AG09309 (cell line): ENCODE measurements around the gene UTF1.

Experiments used
- DNase-seq: peaks from one replicate; pipeline ENCODE4 v3.0.0-alpha.2; 2010; ENCODE audit warnings: low read depth
- H3K4me3 ChIP-seq: 2 replicates; pipeline ENCODE4 v1.5.1; 2011; ENCODE audit warnings: mild to moderate bottlenecking, low read depth, low read length, moderate library complexity; ENCODE audit not compliant: control insufficient read depth
- TF ChIP-seq, protein P1 (sequence below): IDR thresholded peaks from 2 replicates; pipeline ENCODE4 v1.5.1; 2011; ENCODE audit warnings: mild to moderate bottlenecking, low read depth, low read length, inconsistent platforms; ENCODE audit not compliant: insufficient read depth, control insufficient read depth; ENCODE audit errors: missing control alignments

Gene UTF1

GRCh38 chr10:133189256-133189655 lies 40.8 kb upstream of the UTF1 start:
- no peak for DNase-seq
- H3K4me3 ChIP-seq = no peak overlapping the region
- TF ChIP-seq, protein P1, sequence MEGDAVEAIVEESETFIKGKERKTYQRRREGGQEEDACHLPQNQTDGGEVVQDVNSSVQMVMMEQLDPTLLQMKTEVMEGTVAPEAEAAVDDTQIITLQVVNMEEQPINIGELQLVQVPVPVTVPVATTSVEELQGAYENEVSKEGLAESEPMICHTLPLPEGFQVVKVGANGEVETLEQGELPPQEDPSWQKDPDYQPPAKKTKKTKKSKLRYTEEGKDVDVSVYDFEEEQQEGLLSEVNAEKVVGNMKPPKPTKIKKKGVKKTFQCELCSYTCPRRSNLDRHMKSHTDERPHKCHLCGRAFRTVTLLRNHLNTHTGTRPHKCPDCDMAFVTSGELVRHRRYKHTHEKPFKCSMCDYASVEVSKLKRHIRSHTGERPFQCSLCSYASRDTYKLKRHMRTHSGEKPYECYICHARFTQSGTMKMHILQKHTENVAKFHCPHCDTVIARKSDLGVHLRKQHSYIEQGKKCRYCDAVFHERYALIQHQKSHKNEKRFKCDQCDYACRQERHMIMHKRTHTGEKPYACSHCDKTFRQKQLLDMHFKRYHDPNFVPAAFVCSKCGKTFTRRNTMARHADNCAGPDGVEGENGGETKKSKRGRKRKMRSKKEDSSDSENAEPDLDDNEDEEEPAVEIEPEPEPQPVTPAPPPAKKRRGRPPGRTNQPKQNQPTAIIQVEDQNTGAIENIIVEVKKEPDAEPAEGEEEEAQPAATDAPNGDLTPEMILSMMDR = no peak

DNA sequence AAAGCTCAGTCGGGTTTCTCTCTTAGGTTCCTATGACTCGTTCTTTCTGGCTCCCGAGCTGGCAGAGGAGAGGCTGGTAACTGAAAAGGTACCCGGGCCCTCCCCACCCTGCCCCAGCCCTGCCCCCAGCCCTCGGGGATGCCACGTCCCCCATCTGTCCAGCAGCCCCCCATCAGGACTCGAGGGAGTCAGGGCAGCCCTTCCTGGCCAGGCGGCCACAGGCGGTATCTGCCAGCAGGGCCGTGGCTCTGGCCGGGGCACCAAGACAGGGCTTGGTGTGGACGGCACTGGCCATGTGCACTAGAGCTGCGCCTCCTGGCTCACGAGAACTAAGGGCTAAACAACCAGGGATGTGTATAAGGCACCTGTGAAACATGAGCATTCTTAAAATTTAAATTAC lies 40.3 kb upstream of the UTF1 start:
- TF ChIP-seq, protein P1 = no peak
- no peak overlapping the region for H3K4me3 ChIP-seq
- no peak for DNase-seq

- no peak for DNase-seq
- TF ChIP-seq, protein P1 = no peak
- H3K4me3 ChIP-seq = no peak overlapping the region
These were observed 39.8 kb upstream of the UTF1 start for GRCh38 chr10:133190225-133190624.

DNA sequence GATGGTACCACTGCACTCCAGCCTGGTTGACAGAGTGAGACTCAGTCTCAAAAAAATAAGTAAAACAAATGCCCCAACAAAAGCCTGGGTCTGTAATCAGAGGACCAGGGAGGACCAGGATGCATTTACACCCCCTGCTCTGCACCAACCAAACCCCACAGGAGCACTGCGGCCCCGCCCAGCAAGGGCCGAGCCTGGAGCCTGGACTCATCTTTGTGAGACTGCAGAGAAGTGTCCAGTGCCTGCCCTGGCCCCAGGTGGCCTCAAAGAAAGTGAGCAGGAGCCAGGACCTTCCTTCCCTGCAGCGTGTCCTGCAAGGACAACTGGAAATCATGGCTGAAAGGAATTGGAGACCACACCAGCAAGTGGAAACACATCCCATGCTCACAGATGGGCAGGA lies 38.4 kb upstream of the UTF1 start:
- no peak for DNase-seq
- H3K4me3 ChIP-seq = no peak overlapping the region
- TF ChIP-seq, protein P1 = no peak

GRCh38 chr10:133194151-133194550 lies 35.9 kb upstream of the UTF1 start:
- no peak overlapping the region for H3K4me3 ChIP-seq
- TF ChIP-seq, protein P1 = no peak
- no peak for DNase-seq

GRCh38 chr10:133195096-133195495 lies 34.9 kb upstream of the UTF1 start:
- TF ChIP-seq, protein P1 = no peak
- H3K4me3 ChIP-seq = no peak overlapping the region
- no peak for DNase-seq

GRCh38 chr10:133195611-133196010 lies 34.4 kb upstream of the UTF1 start:
- no peak overlapping the region for H3K4me3 ChIP-seq
- no peak for DNase-seq
- TF ChIP-seq, protein P1 = no peak
